K562 (cell line): ENCODE results near the gene RPL18A. TPM values are rescaled to one million over a fixed set of nuclear protein-coding genes. Genes with fewer than 3 reads are reported as not detected.
A peak's percentile ranks its signal among the peaks of the same experiment; 100 is the strongest.

ENCODE experiments used
- ARID1B ChIP-seq: fragments of 450-650 bp; IDR thresholded peaks from 2 replicates; pipeline ENCODE4 v1.6.1; 2016; ENCODE audit warnings: antibody characterized with exemption, mild to moderate bottlenecking, inconsistent platforms
- EP400 ChIP-seq: fragments of 450-650 bp; IDR thresholded peaks from 2 replicates; pipeline ENCODE4 v1.6.1; 2017; ENCODE audit warnings: antibody characterized with exemption, mild to moderate bottlenecking, moderate library complexity
- HCFC1 ChIP-seq: IDR thresholded peaks from 2 replicates; pipeline ENCODE4 v1.6.1; 2012; ENCODE audit warnings: low read depth, low read length, improper control_type of control experiment
- KLF1 ChIP-seq: fragments of 450-650 bp; IDR thresholded peaks from 2 replicates; pipeline ENCODE4 v1.6.1; 2016; ENCODE audit warnings: missing genetic modification characterization, missing compliant biosample characterization
- RFX1 ChIP-seq: fragments of 450-650 bp; IDR thresholded peaks from 2 replicates; pipeline ENCODE4 v1.6.1; 2016; ENCODE audit warnings: mild to moderate bottlenecking, moderate library complexity
- RFX7 ChIP-seq: fragments of 250-450 bp; sonication (Bioruptor Pico); IDR thresholded peaks from 2 replicates; pipeline ENCODE4 v1.5.1; 2021; ENCODE audit warnings: mild to moderate bottlenecking
- ZNF24 ChIP-seq: fragments of 450-650 bp; IDR thresholded peaks from 2 replicates; pipeline ENCODE4 v1.6.1; 2016
- polyA plus RNA-seq, 8 experiments: library from polyadenylated mRNA; depleted of rRNA in 4 of 8; stranded (reverse) in 5 of 8; unstranded in 3 of 8; fragments of >200 nt; fragmentation: Nextera tagmentation in 2 of 8; fragmentation: Illumina TruSeq in 1 of 8; extraction: Ambion mirVana in 2 of 8; extraction: Trizol in 1 of 8; gene quantifications; 2 replicates each; pipeline versions ENCODE4 v1.2.1 to v1.2.3, GENCODE V29; 2011 to 2014; ENCODE audit warnings: inconsistent platforms in 1 of 8, missing spikeins in 1 of 8
- total RNA-seq, 7 experiments: library from RNA; depleted of rRNA in 6 of 7; stranded (reverse); fragments of >200 nt in 6 of 7; fragmentation: Illumina TruSeq in 2 of 7; extraction: Trizol in 2 of 7; gene quantifications; 2 replicates each; pipeline versions ENCODE4 v1.2.1 to v1.2.3, GENCODE V29; 2011 to 2021; ENCODE audit warnings: low replicate concordance in 1 of 7
- TF ChIP-seq, protein P1 (sequence below), 2 experiments: fragments of 250-450 bp in 1 of 2; fragments of 450-650 bp in 1 of 2; sonication (Bioruptor Pico) in 1 of 2; IDR thresholded peaks; 2 replicates each; pipeline versions ENCODE4 v1.6.1 to v1.8.0; 2016 to 2021; ENCODE audit warnings: mild to moderate bottlenecking in 2 of 2, moderate library complexity in 2 of 2, missing compliant biosample characterization in 1 of 2, missing genetic modification characterization in 1 of 2
- TF ChIP-seq, protein P2 (sequence below): IDR thresholded peaks from 2 replicates; pipeline ENCODE4 v1.6.1; 2014; ENCODE audit warnings: antibody characterized with exemption
- TF ChIP-seq, protein P3 (sequence below): fragments of 450-650 bp; IDR thresholded peaks from 2 replicates; pipeline ENCODE4 v1.6.1; 2017; ENCODE audit warnings: mild to moderate bottlenecking, moderate library complexity
- TF ChIP-seq, protein P4 (sequence below): fragments of 200-800 bp; sonication (Bioruptor generic); IDR thresholded peaks from 2 replicates; pipeline ENCODE4 v1.6.1; 2016; ENCODE audit warnings: missing genetic modification characterization, missing compliant biosample characterization
- TF ChIP-seq, protein P5 (sequence below): fragments of 450-650 bp; IDR thresholded peaks from 2 replicates; pipeline ENCODE4 v1.7.1; 2018; ENCODE audit warnings: mild to moderate bottlenecking, low read depth; ENCODE audit not compliant: partially characterized antibody
- TF ChIP-seq, protein P6 (sequence below): sonication (generic); formaldehyde crosslinking; IDR thresholded peaks from 2 replicates; pipeline ENCODE4 v1.8.0; 2022; ENCODE audit warnings: mild to moderate bottlenecking, low read depth, missing genetic modification reagents

The RPL18A gene
- total and polyA plus RNA-seq, 9 of the 15 experiments (the other 6 are each of a cell fraction or from before 2014, with no cell fraction given) = 626 to 2,882 (median 1,895) TPM

DNA sequence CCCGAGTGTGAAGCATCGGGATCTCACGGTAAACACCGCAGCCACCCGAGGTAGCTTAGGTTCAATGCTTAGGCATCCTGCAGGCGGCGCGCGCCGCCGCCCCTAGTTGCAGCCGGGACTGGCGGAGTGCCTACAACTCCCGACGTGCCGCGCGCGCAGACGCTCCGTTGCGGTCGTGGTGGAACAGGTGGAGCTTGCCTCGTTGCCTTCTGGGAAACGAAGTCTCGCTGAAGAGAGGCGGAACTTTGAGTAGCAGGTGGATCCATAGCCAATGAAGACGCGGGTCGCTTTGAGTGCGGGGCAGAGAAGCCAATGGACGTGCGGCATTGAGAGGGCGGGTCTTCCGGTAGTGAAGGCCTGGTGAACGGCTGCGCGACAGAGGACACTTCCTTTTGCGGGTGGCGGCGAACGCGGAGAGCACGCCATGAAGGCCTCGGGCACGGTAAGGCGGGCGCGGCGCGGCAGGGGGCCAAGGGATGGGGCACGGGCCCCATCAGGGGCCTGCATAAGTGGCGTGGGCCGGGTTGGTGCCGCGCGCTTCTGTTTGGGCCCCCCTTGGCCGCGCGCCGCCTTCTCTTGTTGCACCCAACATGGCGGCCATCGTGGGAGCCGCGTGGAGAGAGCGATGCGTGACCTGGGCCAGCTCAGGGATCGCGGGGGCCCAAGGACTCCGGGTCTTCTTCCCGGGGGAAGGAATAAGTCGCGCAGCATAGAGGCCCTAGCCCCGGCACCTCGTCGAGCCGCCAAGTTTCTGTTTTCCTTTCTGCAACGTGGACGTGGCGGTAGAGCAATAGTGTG is at the start of gene RPL18A (continued):
- TF ChIP-seq, protein P1, sequence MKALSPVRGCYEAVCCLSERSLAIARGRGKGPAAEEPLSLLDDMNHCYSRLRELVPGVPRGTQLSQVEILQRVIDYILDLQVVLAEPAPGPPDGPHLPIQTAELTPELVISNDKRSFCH (CRISPR knock-in tag; IDR thresholded peaks at IDR 0.05) = no peak
- TF ChIP-seq, protein P1 (tag; IDR thresholded peaks at IDR 0.05) = 0 out of 2 replicates have a peak, but pooled peaks have one; percentile 44
- TF ChIP-seq HCFC1 (peak; percentile 99), ARID1B (no peak), EP400 (peak; percentile 99), ZNF24 (no peak), RFX1 (no peak), KLF1 (tag) (no peak), RFX7 (CRISPR knock-in tag) (0 out of 2 replicates have a peak, but pooled peaks have one; percentile 10)
- TF ChIP-seq, protein P2, sequence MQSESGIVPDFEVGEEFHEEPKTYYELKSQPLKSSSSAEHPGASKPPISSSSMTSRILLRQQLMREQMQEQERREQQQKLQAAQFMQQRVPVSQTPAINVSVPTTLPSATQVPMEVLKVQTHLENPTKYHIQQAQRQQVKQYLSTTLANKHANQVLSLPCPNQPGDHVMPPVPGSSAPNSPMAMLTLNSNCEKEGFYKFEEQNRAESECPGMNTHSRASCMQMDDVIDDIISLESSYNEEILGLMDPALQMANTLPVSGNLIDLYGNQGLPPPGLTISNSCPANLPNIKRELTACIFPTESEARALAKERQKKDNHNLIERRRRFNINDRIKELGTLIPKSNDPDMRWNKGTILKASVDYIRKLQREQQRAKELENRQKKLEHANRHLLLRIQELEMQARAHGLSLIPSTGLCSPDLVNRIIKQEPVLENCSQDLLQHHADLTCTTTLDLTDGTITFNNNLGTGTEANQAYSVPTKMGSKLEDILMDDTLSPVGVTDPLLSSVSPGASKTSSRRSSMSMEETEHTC = peak; percentile 18; the same call in 1 of the 2 replicates
- TF ChIP-seq, protein P3, sequence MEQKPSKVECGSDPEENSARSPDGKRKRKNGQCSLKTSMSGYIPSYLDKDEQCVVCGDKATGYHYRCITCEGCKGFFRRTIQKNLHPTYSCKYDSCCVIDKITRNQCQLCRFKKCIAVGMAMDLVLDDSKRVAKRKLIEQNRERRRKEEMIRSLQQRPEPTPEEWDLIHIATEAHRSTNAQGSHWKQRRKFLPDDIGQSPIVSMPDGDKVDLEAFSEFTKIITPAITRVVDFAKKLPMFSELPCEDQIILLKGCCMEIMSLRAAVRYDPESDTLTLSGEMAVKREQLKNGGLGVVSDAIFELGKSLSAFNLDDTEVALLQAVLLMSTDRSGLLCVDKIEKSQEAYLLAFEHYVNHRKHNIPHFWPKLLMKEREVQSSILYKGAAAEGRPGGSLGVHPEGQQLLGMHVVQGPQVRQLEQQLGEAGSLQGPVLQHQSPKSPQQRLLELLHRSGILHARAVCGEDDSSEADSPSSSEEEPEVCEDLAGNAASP = no peak
- TF ChIP-seq, protein P4, sequence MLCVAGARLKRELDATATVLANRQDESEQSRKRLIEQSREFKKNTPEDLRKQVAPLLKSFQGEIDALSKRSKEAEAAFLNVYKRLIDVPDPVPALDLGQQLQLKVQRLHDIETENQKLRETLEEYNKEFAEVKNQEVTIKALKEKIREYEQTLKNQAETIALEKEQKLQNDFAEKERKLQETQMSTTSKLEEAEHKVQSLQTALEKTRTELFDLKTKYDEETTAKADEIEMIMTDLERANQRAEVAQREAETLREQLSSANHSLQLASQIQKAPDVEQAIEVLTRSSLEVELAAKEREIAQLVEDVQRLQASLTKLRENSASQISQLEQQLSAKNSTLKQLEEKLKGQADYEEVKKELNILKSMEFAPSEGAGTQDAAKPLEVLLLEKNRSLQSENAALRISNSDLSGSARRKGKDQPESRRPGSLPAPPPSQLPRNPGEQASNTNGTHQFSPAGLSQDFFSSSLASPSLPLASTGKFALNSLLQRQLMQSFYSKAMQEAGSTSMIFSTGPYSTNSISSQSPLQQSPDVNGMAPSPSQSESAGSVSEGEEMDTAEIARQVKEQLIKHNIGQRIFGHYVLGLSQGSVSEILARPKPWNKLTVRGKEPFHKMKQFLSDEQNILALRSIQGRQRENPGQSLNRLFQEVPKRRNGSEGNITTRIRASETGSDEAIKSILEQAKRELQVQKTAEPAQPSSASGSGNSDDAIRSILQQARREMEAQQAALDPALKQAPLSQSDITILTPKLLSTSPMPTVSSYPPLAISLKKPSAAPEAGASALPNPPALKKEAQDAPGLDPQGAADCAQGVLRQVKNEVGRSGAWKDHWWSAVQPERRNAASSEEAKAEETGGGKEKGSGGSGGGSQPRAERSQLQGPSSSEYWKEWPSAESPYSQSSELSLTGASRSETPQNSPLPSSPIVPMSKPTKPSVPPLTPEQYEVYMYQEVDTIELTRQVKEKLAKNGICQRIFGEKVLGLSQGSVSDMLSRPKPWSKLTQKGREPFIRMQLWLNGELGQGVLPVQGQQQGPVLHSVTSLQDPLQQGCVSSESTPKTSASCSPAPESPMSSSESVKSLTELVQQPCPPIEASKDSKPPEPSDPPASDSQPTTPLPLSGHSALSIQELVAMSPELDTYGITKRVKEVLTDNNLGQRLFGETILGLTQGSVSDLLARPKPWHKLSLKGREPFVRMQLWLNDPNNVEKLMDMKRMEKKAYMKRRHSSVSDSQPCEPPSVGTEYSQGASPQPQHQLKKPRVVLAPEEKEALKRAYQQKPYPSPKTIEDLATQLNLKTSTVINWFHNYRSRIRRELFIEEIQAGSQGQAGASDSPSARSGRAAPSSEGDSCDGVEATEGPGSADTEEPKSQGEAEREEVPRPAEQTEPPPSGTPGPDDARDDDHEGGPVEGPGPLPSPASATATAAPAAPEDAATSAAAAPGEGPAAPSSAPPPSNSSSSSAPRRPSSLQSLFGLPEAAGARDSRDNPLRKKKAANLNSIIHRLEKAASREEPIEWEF (CRISPR knock-in tag) = no peak
- TF ChIP-seq, protein P5, sequence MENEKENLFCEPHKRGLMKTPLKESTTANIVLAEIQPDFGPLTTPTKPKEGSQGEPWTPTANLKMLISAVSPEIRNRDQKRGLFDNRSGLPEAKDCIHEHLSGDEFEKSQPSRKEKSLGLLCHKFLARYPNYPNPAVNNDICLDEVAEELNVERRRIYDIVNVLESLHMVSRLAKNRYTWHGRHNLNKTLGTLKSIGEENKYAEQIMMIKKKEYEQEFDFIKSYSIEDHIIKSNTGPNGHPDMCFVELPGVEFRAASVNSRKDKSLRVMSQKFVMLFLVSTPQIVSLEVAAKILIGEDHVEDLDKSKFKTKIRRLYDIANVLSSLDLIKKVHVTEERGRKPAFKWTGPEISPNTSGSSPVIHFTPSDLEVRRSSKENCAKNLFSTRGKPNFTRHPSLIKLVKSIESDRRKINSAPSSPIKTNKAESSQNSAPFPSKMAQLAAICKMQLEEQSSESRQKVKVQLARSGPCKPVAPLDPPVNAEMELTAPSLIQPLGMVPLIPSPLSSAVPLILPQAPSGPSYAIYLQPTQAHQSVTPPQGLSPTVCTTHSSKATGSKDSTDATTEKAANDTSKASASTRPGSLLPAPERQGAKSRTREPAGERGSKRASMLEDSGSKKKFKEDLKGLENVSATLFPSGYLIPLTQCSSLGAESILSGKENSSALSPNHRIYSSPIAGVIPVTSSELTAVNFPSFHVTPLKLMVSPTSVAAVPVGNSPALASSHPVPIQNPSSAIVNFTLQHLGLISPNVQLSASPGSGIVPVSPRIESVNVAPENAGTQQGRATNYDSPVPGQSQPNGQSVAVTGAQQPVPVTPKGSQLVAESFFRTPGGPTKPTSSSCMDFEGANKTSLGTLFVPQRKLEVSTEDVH = no peak
- TF ChIP-seq, protein P6, sequence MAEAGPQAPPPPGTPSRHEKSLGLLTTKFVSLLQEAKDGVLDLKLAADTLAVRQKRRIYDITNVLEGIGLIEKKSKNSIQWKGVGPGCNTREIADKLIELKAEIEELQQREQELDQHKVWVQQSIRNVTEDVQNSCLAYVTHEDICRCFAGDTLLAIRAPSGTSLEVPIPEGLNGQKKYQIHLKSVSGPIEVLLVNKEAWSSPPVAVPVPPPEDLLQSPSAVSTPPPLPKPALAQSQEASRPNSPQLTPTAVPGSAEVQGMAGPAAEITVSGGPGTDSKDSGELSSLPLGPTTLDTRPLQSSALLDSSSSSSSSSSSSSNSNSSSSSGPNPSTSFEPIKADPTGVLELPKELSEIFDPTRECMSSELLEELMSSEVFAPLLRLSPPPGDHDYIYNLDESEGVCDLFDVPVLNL (CRISPR knock-in tag) = no peak
